ENCODE measurements around the gene GCAT. TPM values are rescaled to one million over a fixed set of nuclear protein-coding genes. Genes with fewer than 3 reads are reported as not detected.

The GCAT gene
- polyA plus RNA-seq, 1 of the 3 experiments (the other 2 are of a cell fraction) = 24.2 TPM

DNA sequence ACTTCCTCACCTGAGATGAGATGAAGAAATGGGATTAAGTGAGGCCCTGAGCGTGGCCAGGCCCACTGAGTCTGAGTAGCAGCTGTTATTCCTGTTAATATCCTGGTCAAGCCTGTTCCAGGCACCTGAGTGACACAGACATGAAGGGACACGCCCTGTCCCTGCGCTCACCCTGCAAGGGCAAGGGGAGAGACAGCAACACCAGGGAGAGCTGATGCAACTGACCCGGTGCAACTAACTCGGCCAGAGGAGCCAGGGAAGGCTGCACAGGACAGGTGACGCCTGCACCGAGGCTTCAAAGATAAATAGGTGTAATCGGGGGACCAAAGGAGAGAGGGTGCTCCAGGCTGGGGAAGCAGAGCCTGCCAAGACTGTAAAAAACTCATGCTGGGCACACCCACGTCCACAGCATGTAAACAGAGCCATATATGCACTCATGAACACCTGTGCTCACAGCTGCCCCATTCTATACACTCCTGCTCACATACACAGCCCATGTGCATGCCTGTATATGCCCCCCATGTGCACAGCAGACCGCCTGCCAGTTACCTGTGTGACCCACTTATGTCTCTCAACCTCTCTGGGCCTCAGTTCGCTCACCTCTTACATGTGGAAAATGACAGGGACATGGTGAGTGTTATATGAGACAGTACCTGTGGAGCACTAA, 22.8 kb upstream of the GCAT start:
- Histone ChIP-seq H3F3A (replicated peaks; ENCODE audit: insufficient read depth) (no peaks in the 10 kb centered on the region), H3K4me2 (no peak overlapping the region), H3K36me3 (replicated peaks in 1 of 2; ENCODE audit: control insufficient read depth in 1 of 2, insufficient read depth in 2 of 2, low read length in 1 of 2) (no peaks in the 10 kb centered on the region), H3K4me3 (ENCODE audit: low read depth in 2 of 2, low read length in 1 of 2) (no peak overlapping the region), H3K9ac (no peak overlapping the region), H3K9me3 (no peaks in the 10 kb centered on the region), H3K79me2 (ENCODE audit: insufficient read depth) (no peaks in the 10 kb centered on the region), H4K20me1 (ENCODE audit: insufficient read depth) (no peaks in the 10 kb centered on the region), H3K27ac (ENCODE audit: low read depth in 2 of 2, low read length in 1 of 2) (no peak overlapping the region), H3K4me1 (ENCODE audit: control insufficient read depth in 1 of 2, insufficient read depth in 2 of 2, low read depth in 1 of 2, low read length in 1 of 2) (no peaks in the 10 kb centered on the region; a peak in 1 of 4 replicates), H3K9me2 (no peaks in the 10 kb centered on the region), H3K27me3 (ENCODE audit: insufficient read depth) (no peaks in the 10 kb centered on the region), H2AFZ (ENCODE audit: low read depth) (no peak overlapping the region)
- DNase-seq = peak; percentile 17
- ChIA-PET CTCF (interaction anchor here (2.0 kb wide), 1 partner anchor 141 kb away, joined by 6 read pairs; no protein-coding TSS in a partner anchor), POLR2A (no interaction called here)
- 60% methylated on average over 10 of the region's 11 CpGs for WGBS (ENCODE audit: low lambda C conversion rate)
- TF ChIP-seq FOXM1 (IDR thresholded peaks at IDR 0.05; ENCODE audit: low read depth) = no peak
- no peak for TF ChIP-seq JUND (IDR thresholded peaks at IDR 0.05)
- no peak for TF ChIP-seq GATA2 (CRISPR knock-in tag; IDR thresholded peaks at IDR 0.05)

DNA sequence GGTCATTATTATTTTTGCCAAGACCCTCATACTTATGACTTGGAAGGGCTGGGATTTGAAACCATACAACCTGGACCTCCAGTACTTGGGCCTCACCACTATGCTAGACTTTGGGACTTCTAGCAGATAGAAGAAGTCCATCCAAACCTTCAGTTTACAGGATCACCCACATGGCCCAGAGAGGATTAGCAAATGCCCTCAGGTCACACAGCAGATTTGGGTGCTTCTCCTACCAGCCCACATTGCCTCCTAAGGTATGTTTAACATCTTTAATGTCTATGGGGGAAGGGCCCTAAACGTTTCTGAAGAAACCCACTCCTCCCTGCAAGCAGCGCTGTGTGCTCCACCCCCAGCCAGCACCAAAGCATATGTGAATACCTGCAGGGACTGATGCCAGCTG, 17.5 kb upstream of the GCAT start:
- Histone ChIP-seq H3K4me1 (ENCODE audit: control insufficient read depth in 1 of 2, insufficient read depth in 2 of 2, low read depth in 1 of 2, low read length in 1 of 2) (no peaks in the 10 kb centered on the region), H3K36me3 (replicated peaks in 1 of 2; ENCODE audit: control insufficient read depth in 1 of 2, insufficient read depth in 2 of 2, low read length in 1 of 2) (no peaks in the 10 kb centered on the region), H3K9me3 (no peaks in the 10 kb centered on the region), H3K4me3 (ENCODE audit: low read depth in 2 of 2, low read length in 1 of 2) (no peak overlapping the region), H3K9me2 (no peaks in the 10 kb centered on the region), H3K4me2 (no peak overlapping the region), H4K20me1 (ENCODE audit: insufficient read depth) (no peaks in the 10 kb centered on the region), H3K79me2 (ENCODE audit: insufficient read depth) (no peaks in the 10 kb centered on the region), H2AFZ (ENCODE audit: low read depth) (no peak overlapping the region), H3K27me3 (ENCODE audit: insufficient read depth) (no peaks in the 10 kb centered on the region), H3K27ac (ENCODE audit: low read depth in 2 of 2, low read length in 1 of 2) (no peak overlapping the region), H3K9ac (no peak overlapping the region), H3F3A (replicated peaks; ENCODE audit: insufficient read depth) (no peaks in the 10 kb centered on the region)
- WGBS (ENCODE audit: low lambda C conversion rate) = no CpG with 5 or more reads among the region's 2 CpGs
- POLR2A ChIA-PET = no interaction called here
- CTCF ChIA-PET = no interaction called here
- no peak for DNase-seq
- TF ChIP-seq RAD21 (IDR thresholded peaks at IDR 0.05; ENCODE audit: low read length) = no peak
- TF ChIP-seq, protein P1, sequence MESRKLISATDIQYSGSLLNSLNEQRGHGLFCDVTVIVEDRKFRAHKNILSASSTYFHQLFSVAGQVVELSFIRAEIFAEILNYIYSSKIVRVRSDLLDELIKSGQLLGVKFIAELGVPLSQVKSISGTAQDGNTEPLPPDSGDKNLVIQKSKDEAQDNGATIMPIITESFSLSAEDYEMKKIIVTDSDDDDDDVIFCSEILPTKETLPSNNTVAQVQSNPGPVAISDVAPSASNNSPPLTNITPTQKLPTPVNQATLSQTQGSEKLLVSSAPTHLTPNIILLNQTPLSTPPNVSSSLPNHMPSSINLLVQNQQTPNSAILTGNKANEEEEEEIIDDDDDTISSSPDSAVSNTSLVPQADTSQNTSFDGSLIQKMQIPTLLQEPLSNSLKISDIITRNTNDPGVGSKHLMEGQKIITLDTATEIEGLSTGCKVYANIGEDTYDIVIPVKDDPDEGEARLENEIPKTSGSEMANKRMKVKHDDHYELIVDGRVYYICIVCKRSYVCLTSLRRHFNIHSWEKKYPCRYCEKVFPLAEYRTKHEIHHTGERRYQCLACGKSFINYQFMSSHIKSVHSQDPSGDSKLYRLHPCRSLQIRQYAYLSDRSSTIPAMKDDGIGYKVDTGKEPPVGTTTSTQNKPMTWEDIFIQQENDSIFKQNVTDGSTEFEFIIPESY (IDR thresholded peaks at IDR 0.05; ENCODE audit: borderline replicate concordance, low read depth) = no peak
- no peak for TF ChIP-seq YY1 (IDR thresholded peaks at IDR 0.05; ENCODE audit: low read depth)
- no peak for TF ChIP-seq GABPA (IDR thresholded peaks at IDR 0.05; ENCODE audit: low read depth)
- TF ChIP-seq, protein P2, sequence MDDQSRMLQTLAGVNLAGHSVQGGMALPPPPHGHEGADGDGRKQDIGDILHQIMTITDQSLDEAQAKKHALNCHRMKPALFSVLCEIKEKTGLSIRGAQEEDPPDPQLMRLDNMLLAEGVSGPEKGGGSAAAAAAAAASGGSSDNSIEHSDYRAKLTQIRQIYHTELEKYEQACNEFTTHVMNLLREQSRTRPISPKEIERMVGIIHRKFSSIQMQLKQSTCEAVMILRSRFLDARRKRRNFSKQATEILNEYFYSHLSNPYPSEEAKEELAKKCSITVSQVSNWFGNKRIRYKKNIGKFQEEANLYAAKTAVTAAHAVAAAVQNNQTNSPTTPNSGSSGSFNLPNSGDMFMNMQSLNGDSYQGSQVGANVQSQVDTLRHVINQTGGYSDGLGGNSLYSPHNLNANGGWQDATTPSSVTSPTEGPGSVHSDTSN (IDR thresholded peaks at IDR 0.05) = no peak
- TF ChIP-seq MXI1 (IDR thresholded peaks at IDR 0.05; ENCODE audit: low read depth, low read length) = no peak
- no peak for TF ChIP-seq RXRA (IDR thresholded peaks at IDR 0.05; ENCODE audit: borderline replicate concordance, low read depth)
- TF ChIP-seq, protein P3, sequence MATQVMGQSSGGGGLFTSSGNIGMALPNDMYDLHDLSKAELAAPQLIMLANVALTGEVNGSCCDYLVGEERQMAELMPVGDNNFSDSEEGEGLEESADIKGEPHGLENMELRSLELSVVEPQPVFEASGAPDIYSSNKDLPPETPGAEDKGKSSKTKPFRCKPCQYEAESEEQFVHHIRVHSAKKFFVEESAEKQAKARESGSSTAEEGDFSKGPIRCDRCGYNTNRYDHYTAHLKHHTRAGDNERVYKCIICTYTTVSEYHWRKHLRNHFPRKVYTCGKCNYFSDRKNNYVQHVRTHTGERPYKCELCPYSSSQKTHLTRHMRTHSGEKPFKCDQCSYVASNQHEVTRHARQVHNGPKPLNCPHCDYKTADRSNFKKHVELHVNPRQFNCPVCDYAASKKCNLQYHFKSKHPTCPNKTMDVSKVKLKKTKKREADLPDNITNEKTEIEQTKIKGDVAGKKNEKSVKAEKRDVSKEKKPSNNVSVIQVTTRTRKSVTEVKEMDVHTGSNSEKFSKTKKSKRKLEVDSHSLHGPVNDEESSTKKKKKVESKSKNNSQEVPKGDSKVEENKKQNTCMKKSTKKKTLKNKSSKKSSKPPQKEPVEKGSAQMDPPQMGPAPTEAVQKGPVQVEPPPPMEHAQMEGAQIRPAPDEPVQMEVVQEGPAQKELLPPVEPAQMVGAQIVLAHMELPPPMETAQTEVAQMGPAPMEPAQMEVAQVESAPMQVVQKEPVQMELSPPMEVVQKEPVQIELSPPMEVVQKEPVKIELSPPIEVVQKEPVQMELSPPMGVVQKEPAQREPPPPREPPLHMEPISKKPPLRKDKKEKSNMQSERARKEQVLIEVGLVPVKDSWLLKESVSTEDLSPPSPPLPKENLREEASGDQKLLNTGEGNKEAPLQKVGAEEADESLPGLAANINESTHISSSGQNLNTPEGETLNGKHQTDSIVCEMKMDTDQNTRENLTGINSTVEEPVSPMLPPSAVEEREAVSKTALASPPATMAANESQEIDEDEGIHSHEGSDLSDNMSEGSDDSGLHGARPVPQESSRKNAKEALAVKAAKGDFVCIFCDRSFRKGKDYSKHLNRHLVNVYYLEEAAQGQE (IDR thresholded peaks at IDR 0.05; ENCODE audit: low read depth, low read length) = no peak
- TF ChIP-seq, protein P4, sequence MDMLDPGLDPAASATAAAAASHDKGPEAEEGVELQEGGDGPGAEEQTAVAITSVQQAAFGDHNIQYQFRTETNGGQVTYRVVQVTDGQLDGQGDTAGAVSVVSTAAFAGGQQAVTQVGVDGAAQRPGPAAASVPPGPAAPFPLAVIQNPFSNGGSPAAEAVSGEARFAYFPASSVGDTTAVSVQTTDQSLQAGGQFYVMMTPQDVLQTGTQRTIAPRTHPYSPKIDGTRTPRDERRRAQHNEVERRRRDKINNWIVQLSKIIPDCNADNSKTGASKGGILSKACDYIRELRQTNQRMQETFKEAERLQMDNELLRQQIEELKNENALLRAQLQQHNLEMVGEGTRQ (IDR thresholded peaks at IDR 0.05; ENCODE audit: borderline replicate concordance, low read depth, low read length) = no peak
- TF ChIP-seq POLR2AphosphoS5 (IDR thresholded peaks at IDR 0.05; ENCODE audit: low read depth, low read length) = no peak
- TF ChIP-seq TCF12 (IDR thresholded peaks at IDR 0.05) = no peak
- no peak for TF ChIP-seq JUND (IDR thresholded peaks at IDR 0.05)
- no peak for TF ChIP-seq TAF1 (IDR thresholded peaks at IDR 0.05; ENCODE audit: borderline replicate concordance, low read depth, low read length)
- no peak for TF ChIP-seq EP300 (IDR thresholded peaks at IDR 0.05; ENCODE audit: borderline replicate concordance in 1 of 2, low read depth in 1 of 2, low read length in 1 of 2)
- TF ChIP-seq, protein P5, sequence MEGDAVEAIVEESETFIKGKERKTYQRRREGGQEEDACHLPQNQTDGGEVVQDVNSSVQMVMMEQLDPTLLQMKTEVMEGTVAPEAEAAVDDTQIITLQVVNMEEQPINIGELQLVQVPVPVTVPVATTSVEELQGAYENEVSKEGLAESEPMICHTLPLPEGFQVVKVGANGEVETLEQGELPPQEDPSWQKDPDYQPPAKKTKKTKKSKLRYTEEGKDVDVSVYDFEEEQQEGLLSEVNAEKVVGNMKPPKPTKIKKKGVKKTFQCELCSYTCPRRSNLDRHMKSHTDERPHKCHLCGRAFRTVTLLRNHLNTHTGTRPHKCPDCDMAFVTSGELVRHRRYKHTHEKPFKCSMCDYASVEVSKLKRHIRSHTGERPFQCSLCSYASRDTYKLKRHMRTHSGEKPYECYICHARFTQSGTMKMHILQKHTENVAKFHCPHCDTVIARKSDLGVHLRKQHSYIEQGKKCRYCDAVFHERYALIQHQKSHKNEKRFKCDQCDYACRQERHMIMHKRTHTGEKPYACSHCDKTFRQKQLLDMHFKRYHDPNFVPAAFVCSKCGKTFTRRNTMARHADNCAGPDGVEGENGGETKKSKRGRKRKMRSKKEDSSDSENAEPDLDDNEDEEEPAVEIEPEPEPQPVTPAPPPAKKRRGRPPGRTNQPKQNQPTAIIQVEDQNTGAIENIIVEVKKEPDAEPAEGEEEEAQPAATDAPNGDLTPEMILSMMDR (IDR thresholded peaks at IDR 0.05) = no peak
- no peak for TF ChIP-seq RFX5 (IDR thresholded peaks at IDR 0.05; ENCODE audit: low read length)
